ENCODE measurements around the gene PPIF.

PPIF gene

DNA sequence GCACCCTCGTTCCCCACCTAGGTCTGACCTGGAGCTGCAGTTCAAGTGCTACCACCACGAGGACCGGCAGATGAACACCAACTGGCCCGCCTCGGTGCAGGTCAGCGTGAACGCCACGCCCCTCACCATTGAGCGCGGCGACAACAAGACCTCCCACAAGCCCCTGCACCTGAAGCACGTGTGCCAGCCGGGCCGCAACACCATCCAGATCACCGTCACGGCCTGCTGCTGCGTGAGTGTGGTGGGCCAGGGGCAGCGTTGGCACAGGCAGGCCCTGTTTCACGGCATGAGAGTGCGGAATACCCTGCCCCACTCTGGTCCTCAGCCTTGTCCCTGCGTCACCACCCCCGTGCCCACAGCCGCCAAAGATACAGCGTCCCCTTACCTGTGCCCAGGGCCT lies 46.6 kb upstream of the PPIF start:
- no peak for DNase-seq (ENCODE audit: low read depth in 1 of 2, low spot score in 1 of 2)
- no peak overlapping the region for H3K4me3 ChIP-seq (replicated peaks; ENCODE audit: insufficient read depth, low read length)
- TF ChIP-seq, protein P1, sequence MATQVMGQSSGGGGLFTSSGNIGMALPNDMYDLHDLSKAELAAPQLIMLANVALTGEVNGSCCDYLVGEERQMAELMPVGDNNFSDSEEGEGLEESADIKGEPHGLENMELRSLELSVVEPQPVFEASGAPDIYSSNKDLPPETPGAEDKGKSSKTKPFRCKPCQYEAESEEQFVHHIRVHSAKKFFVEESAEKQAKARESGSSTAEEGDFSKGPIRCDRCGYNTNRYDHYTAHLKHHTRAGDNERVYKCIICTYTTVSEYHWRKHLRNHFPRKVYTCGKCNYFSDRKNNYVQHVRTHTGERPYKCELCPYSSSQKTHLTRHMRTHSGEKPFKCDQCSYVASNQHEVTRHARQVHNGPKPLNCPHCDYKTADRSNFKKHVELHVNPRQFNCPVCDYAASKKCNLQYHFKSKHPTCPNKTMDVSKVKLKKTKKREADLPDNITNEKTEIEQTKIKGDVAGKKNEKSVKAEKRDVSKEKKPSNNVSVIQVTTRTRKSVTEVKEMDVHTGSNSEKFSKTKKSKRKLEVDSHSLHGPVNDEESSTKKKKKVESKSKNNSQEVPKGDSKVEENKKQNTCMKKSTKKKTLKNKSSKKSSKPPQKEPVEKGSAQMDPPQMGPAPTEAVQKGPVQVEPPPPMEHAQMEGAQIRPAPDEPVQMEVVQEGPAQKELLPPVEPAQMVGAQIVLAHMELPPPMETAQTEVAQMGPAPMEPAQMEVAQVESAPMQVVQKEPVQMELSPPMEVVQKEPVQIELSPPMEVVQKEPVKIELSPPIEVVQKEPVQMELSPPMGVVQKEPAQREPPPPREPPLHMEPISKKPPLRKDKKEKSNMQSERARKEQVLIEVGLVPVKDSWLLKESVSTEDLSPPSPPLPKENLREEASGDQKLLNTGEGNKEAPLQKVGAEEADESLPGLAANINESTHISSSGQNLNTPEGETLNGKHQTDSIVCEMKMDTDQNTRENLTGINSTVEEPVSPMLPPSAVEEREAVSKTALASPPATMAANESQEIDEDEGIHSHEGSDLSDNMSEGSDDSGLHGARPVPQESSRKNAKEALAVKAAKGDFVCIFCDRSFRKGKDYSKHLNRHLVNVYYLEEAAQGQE (IDR thresholded peaks at IDR 0.05; ENCODE audit: insufficient replicate concordance, low read depth) = no peak
- H3K27ac ChIP-seq (replicated peaks) = no peak overlapping the region
- H3K27me3 ChIP-seq (ENCODE audit: insufficient read depth, poor library complexity, severe bottlenecking) = no peaks in the 10 kb centered on the region

DNA sequence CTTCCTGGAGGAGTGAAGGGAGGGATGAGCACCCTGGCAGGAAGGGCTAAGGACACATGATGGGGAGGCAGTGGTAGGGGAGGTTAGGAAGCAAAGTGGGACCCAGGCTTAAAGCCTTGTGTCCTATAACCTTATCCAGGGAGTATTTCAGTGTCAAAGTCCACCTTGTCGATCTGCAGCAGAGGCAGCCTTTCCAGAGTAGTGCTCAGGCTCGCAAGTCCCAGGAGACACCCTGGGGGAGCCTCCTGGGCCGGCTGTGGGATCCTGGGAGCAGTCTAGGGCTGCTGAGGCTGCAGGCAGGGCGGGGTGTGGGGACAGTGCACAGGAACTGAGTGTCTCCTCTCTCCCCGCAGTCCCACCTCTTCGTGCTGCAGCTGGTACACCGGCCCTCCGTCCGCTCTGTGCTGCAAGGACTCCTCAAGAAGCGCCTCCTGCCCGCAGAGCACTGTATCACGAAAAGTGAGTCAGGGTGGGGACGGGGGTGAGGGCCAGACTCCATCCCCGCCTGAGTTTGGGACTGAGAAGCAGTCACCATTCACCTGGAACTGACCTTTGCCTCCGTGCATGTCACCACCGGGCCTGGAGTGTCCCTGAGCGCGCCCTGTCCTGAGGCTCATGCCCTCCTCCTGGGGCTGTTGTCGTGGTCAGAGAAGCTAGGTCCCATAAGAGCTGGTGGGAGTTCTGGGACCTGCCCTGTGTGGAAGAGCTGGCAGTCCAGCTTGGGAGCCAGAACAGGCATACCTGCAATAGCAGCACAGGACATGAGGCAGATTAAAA lies 45.3 kb upstream of the PPIF start:
- Histone ChIP-seq H3K4me3 (replicated peaks; ENCODE audit: insufficient read depth, low read length) (no peak overlapping the region), H3K27me3 (ENCODE audit: insufficient read depth, poor library complexity, severe bottlenecking) (no peaks in the 10 kb centered on the region), H3K27ac (replicated peaks) (no peak overlapping the region)
- TF ChIP-seq, protein P2, sequence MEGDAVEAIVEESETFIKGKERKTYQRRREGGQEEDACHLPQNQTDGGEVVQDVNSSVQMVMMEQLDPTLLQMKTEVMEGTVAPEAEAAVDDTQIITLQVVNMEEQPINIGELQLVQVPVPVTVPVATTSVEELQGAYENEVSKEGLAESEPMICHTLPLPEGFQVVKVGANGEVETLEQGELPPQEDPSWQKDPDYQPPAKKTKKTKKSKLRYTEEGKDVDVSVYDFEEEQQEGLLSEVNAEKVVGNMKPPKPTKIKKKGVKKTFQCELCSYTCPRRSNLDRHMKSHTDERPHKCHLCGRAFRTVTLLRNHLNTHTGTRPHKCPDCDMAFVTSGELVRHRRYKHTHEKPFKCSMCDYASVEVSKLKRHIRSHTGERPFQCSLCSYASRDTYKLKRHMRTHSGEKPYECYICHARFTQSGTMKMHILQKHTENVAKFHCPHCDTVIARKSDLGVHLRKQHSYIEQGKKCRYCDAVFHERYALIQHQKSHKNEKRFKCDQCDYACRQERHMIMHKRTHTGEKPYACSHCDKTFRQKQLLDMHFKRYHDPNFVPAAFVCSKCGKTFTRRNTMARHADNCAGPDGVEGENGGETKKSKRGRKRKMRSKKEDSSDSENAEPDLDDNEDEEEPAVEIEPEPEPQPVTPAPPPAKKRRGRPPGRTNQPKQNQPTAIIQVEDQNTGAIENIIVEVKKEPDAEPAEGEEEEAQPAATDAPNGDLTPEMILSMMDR (IDR thresholded peaks at IDR 0.05; ENCODE audit: insufficient read depth, low read length) = no peak
- TF ChIP-seq SPI1 (IDR thresholded peaks at IDR 0.05; ENCODE audit: borderline replicate concordance, low read depth) (no peak), POLR2AphosphoS5 (IDR thresholded peaks at IDR 0.05; ENCODE audit: low read depth) (peak; percentile 22; the same call in 1 of the 2 replicates)
- DNase-seq (ENCODE audit: low read depth in 1 of 2, low spot score in 1 of 2) = no peak

DNA sequence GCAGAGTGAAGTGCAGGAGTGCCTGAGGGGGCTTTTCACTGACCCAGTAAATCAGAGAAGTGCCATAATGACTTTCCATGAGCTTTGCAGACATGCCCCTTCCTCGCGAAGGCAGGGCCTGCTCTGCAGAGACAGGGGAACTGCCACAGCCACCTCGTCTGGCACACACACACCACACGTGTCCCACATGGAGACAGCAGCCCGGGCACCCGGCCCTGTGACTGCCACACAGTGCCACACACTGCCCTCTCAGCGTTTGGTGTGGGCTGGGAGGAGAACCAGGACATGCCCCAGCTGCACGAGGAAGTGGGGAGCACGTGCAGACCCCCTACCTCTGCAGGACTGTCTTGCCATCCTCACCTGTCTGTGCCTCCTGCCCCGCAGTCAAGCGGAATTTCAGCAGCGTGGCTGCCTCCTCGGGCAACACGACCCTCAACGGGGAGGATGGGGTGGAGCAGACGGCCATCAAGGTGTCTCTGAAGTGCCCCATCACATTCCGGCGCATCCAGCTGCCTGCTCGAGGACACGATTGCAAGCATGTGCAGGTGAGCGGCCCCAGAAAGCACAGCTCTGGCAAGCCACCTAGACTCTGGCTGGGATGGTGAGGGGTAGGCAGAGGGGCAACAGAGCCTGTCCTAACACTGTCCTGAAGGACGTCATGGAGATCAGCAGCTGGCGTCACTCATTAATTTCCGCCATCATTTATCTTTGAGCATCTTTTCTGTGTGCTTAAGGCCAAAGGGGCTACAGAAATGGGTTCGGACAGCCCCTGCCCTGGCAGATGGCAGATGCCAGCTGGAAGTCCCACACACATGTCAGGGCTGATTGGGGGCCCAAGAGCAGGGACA lies 43.4 kb upstream of the PPIF start:
- DNase-seq (ENCODE audit: low read depth in 1 of 2, low spot score in 1 of 2) = no peak
- H3K4me3 ChIP-seq (replicated peaks; ENCODE audit: insufficient read depth, low read length) = no peak overlapping the region
- no peak for TF ChIP-seq POLR2AphosphoS5 (IDR thresholded peaks at IDR 0.05; ENCODE audit: low read depth)
- TF ChIP-seq, protein P2 (IDR thresholded peaks at IDR 0.05; ENCODE audit: insufficient read depth, low read length) = no peak
- TF ChIP-seq GABPA (IDR thresholded peaks at IDR 0.05; ENCODE audit: low read depth) = no peak
- TF ChIP-seq, protein P1 (IDR thresholded peaks at IDR 0.05; ENCODE audit: insufficient replicate concordance, low read depth) = no peak
- TF ChIP-seq SPI1 (IDR thresholded peaks at IDR 0.05; ENCODE audit: borderline replicate concordance, low read depth) = no peak
- H3K27me3 ChIP-seq (ENCODE audit: insufficient read depth, poor library complexity, severe bottlenecking) = no peaks in the 10 kb centered on the region
- H3K27ac ChIP-seq (replicated peaks) = no peak overlapping the region

DNA sequence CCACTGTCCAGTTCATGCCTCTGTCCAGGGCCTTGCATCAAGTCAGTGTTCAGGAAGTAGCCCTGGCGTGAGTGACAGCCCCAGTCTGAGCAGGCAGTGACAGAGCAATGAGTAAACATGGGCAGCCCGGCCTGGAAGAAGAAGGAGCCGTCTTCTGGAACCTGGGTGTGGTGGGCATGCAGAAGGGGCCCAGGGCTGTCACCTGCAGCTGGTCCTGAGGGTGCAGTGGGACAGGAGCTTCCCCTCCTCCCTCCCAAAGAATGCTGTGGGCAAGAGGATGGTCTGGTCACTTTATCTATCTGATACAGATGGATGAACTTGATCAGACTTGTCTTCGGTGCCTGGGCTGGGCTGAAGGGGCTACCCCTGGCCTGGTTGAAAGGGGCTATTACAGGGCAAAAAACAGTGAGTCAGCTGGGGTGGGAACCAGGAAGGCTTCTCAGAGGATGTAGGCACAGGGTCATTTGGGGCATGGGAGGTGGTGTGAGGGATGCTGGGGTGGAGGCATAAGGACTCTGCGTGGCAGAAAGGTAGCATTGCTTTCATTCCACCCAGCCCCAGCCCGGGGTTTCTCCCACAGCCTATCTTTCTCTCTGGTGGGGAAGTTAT lies 42.7 kb upstream of the PPIF start:
- no peak overlapping the region for H3K4me3 ChIP-seq (replicated peaks; ENCODE audit: insufficient read depth, low read length)
- H3K27ac ChIP-seq (replicated peaks) = no peak overlapping the region
- H3K27me3 ChIP-seq (ENCODE audit: insufficient read depth, poor library complexity, severe bottlenecking) = no peaks in the 10 kb centered on the region
- TF ChIP-seq SPI1 (IDR thresholded peaks at IDR 0.05; ENCODE audit: borderline replicate concordance, low read depth) (no peak), POLR2AphosphoS5 (IDR thresholded peaks at IDR 0.05; ENCODE audit: low read depth) (0 out of 2 replicates have a peak, but pooled peaks have one; percentile 25), GABPA (IDR thresholded peaks at IDR 0.05; ENCODE audit: low read depth) (no peak)
- TF ChIP-seq, protein P2 (IDR thresholded peaks at IDR 0.05; ENCODE audit: insufficient read depth, low read length) = no peak
- TF ChIP-seq, protein P1 (IDR thresholded peaks at IDR 0.05; ENCODE audit: insufficient replicate concordance, low read depth) = no peak
- no peak for DNase-seq (ENCODE audit: low read depth in 1 of 2, low spot score in 1 of 2)

All from HL-60 (cell line).